Activated naive CD4-positive, alpha-beta T cell (primary cell): ENCODE data around the gene PEG3.

Experiments used
- DNase-seq, 4 experiments: peaks; one replicate each; lab custom pipeline; 2025; lab: John Stamatoyannopoulos, UW

The PEG3 gene

DNA sequence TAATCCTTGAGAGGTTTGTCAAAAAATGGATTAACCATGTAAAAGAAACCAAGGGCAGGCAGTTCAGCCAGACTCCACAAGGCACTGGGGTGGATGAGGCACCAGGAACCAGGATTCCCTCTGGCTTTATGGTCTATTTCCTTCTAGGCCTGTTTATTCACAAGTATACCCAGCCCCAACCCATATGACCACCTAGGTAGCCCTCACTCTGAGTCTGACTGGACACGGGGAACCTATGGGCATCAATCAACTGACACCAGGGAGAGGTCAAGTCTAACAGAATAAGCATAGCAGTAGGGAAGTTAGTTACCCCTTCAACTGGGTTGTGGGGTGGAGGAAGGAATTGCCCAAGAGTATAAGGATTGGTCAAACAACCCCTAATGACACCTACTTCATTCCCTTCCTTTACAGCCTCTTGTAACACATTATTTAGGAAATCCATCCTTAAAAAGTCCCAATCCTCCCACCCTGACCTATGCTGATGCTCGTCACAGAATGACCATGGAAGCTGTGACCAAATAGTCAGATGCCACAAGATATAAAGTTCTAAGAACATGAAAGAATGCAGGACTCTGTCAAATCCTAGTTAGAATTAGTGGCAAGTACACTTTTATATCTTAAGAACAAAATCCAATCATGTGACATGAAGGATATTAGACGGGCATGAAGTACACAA, 31.7 kb downstream of the PEG3 start:
- DNase-seq: no peak

DNA sequence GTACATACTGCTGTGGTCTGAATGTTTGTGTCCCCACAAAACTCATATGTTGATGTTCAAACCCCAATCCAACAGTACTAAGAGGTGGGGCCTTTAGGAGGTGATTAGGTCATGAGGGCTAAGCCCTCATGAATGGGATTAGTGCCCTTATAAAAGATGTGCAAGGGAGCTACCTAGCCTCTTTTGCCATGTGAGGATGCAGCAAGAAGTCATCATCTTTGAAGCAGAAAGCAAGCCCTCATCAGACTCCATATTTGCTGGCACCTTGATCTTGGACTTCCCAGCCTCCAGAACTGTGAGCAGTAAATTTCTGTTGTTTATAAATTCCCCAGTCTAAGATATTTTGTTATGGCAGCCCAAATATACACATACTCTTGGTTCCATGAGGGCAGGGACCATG, 33.9 kb downstream of the PEG3 start:
- DNase-seq: no peak
